Measurements from ENCODE around the gene CBLN3. TPM values are rescaled to one million over a fixed set of nuclear protein-coding genes. Genes with fewer than 3 reads are reported as not detected.

The CBLN3 gene
- total and polyA plus RNA-seq, 5 experiments from 2014 or later = 0.23 to 4.8 (median 3.9) TPM; not detected in 2

GRCh38 chr14:24437736-24438067, 8.2 kb upstream of the CBLN3 start:
- H3K4me1 Mint-ChIP-seq = peaks cover 29 to 62% (median 60%) of the 10 kb centered on the region in 4 donors
- DNase-seq = no peak
- POLR2A ChIA-PET = interaction anchor here (1.0 to 3.4 kb wide), 7 partner anchors 9 to 222 kb away, joined by 4 to 37 read pairs (median 6); partner anchors contain the start of genes CBLN3, KHNYN, LTB4R and MDP1

GRCh38 chr14:24437020-24437735, 7.7 kb upstream of the CBLN3 start:
- H3K27ac Mint-ChIP-seq = peak overlapping the region in 9 of 10 donors; percentile 27 to 92 (median 89)
- peaks cover 0 to 73% (median 7%) of the 10 kb centered on the region in 3 donors for H3K36me3 Mint-ChIP-seq
- peak in 1 of 2 donors; percentile 22 for ATAC-seq
- no peaks in the 10 kb centered on the region for H3K27me3 Mint-ChIP-seq
- H3K4me1 Mint-ChIP-seq = peaks cover 25 to 62% (median 57%) of the 10 kb centered on the region in 4 donors
- H3K9me3 Mint-ChIP-seq = no peaks in the 10 kb centered on the region
- POLR2A ChIA-PET = interaction anchor here (0.9 to 3.4 kb wide), 10 partner anchors 8 to 223 kb away, joined by 3 to 37 read pairs (median 5); partner anchors contain the start of genes CBLN3, CHMP4A, KHNYN and LTB4R
- DNase-seq = peak in 2 of 10 donors; percentile 23 to 32
- H3K4me3 Mint-ChIP-seq = peak overlapping the region; percentile 22 to 75 (median 63)

More at GRCh38 chr14:24437736-24438067, 8.2 kb upstream of the CBLN3 start:
- H3K27ac Mint-ChIP-seq = peak overlapping the region in 9 of 10 donors; percentile 46 to 92 (median 86)
- peak overlapping the region in 9 of 10 donors; percentile 4 to 65 (median 43) for H3K4me3 Mint-ChIP-seq
- peaks cover 0 to 70% (median 7%) of the 10 kb centered on the region in 3 donors for H3K36me3 Mint-ChIP-seq
- H3K27me3 Mint-ChIP-seq = no peaks in the 10 kb centered on the region
- ATAC-seq = no peak
- H3K9me3 Mint-ChIP-seq = no peaks in the 10 kb centered on the region

- peak; percentile 46 to 49 for ATAC-seq
- H3K36me3 Mint-ChIP-seq = peaks cover 0 to 78% (median 7%) of the 10 kb centered on the region in 3 donors
- H3K27me3 Mint-ChIP-seq = no peaks in the 10 kb centered on the region
- POLR2A ChIA-PET = interaction anchor here (0.5 to 3.4 kb wide), 10 partner anchors 10 to 222 kb away, joined by 3 to 37 read pairs (median 4); partner anchors contain the start of genes ADCY4, CHMP4A, LTB4R and MDP1
- H3K4me1 Mint-ChIP-seq = peaks cover 26 to 63% (median 57%) of the 10 kb centered on the region in 4 donors
- no peaks in the 10 kb centered on the region for H3K9me3 Mint-ChIP-seq
- H3K4me3 Mint-ChIP-seq = peak overlapping the region in 9 of 10 donors; percentile 22 to 75 (median 61)
- H3K27ac Mint-ChIP-seq = peak overlapping the region in 9 of 10 donors; percentile 9 to 91 (median 85)
- DNase-seq = peak in 6 of 10 donors; percentile 37 to 64 (median 52)
Observed at GRCh38 chr14:24436355-24437019, 7.0 kb upstream of the CBLN3 start.

- H3K9me3 Mint-ChIP-seq = no peaks in the 10 kb centered on the region
- peaks cover 28 to 66% (median 57%) of the 10 kb centered on the region in 4 donors for H3K4me1 Mint-ChIP-seq
- H3K36me3 Mint-ChIP-seq = peaks cover 0 to 80% (median 7%) of the 10 kb centered on the region in 3 donors
- H3K27me3 Mint-ChIP-seq = no peaks in the 10 kb centered on the region
- POLR2A ChIA-PET = interaction anchor here (0.7 to 3.4 kb wide), 6 partner anchors 9 to 222 kb away, joined by 3 to 37 read pairs (median 6); partner anchors contain the start of genes ADCY4, CHMP4A, LTB4R and TINF2
- peak overlapping the region in 4 of 10 donors; percentile 33 to 90 (median 48) for H3K27ac Mint-ChIP-seq
- DNase-seq (no peak), ATAC-seq (no peak)
- H3K4me3 Mint-ChIP-seq = peak overlapping the region in 1 of 10 donors; percentile 2
Observed at GRCh38 chr14:24435998-24436354, 6.5 kb upstream of the CBLN3 start.

GRCh38 chr14:24435192-24435810, 5.8 kb upstream of the CBLN3 start:
- H3K36me3 Mint-ChIP-seq = peaks cover 0 to 74% (median 7%) of the 10 kb centered on the region in 3 donors
- no peaks in the 10 kb centered on the region for H3K9me3 Mint-ChIP-seq
- no peaks in the 10 kb centered on the region for H3K27me3 Mint-ChIP-seq
- ATAC-seq (no peak), DNase-seq (no peak)
- POLR2A ChIA-PET = interaction anchor here (1.2 to 3.4 kb wide), 3 partner anchors 9 to 193 kb away, joined by 3 to 37 read pairs (median 18); partner anchors contain the start of gene TINF2
- no peak overlapping the region for H3K4me3 Mint-ChIP-seq
- peaks cover 25 to 65% (median 56%) of the 10 kb centered on the region in 4 donors for H3K4me1 Mint-ChIP-seq
- peak overlapping the region in 8 of 10 donors; percentile 10 to 77 (median 46) for H3K27ac Mint-ChIP-seq

- Mint-ChIP-seq H3K9me3 (no peaks in the 10 kb centered on the region), H3K27me3 (no peaks in the 10 kb centered on the region), H3K4me3 (no peak overlapping the region), H3K4me1 (peaks cover 25 to 63% (median 56%) of the 10 kb centered on the region in 4 donors), H3K36me3 (peaks cover 0 to 73% (median 5%) of the 10 kb centered on the region in 3 donors), H3K27ac (peak overlapping the region in 5 of 10 donors; percentile 6 to 74 (median 49))
- ATAC-seq (no peak), DNase-seq (no peak)
- POLR2A ChIA-PET = no interaction called here
Observed at GRCh38 chr14:24434676-24435075, 5.2 kb upstream of the CBLN3 start.

GRCh38 chr14:24434036-24434435, 4.6 kb upstream of the CBLN3 start:
- Mint-ChIP-seq H3K36me3 (peaks cover 0 to 66% (median 4%) of the 10 kb centered on the region in 3 donors), H3K9me3 (no peaks in the 10 kb centered on the region), H3K27ac (no peak overlapping the region), H3K4me3 (no peak overlapping the region), H3K27me3 (no peaks in the 10 kb centered on the region), H3K4me1 (peaks cover 25 to 66% (median 58%) of the 10 kb centered on the region in 4 donors)
- DNase-seq (no peak), ATAC-seq (no peak)
- POLR2A ChIA-PET = no interaction called here

GRCh38 chr14:24432259-24433131, 3.0 kb upstream of the CBLN3 start:
- peaks cover 0 to 53% (median 4%) of the 10 kb centered on the region in 3 donors for H3K36me3 Mint-ChIP-seq
- ATAC-seq = no peak
- H3K4me3 Mint-ChIP-seq = peak overlapping the region in 3 of 10 donors; percentile 12 to 85 (median 39)
- no peaks in the 10 kb centered on the region for H3K9me3 Mint-ChIP-seq
- peak in 1 of 10 donors; percentile 62 for DNase-seq
- H3K4me1 Mint-ChIP-seq = peaks cover 25 to 58% (median 50%) of the 10 kb centered on the region in 4 donors
- no peaks in the 10 kb centered on the region for H3K27me3 Mint-ChIP-seq
- H3K27ac Mint-ChIP-seq = peak overlapping the region in 7 of 10 donors; percentile 19 to 98 (median 52)
- POLR2A ChIA-PET = interaction anchor here (0.7 to 5.2 kb wide), 17 partner anchors 9 to 292 kb away, joined by 3 to 110 read pairs (median 9); partner anchors contain the start of genes ADCY4, CHMP4A, CIDEB and DHRS1

GRCh38 chr14:24431569-24432258, 2.2 kb upstream of the CBLN3 start:
- ATAC-seq (peak; percentile 53 to 58), DNase-seq (peak; percentile 79 to 94 (median 86))
- Mint-ChIP-seq H3K4me3 (peak overlapping the region; percentile 85 to 94 (median 90)), H3K36me3 (peaks cover 0 to 47% (median 4%) of the 10 kb centered on the region in 3 donors), H3K9me3 (no peaks in the 10 kb centered on the region), H3K4me1 (peaks cover 26 to 58% (median 49%) of the 10 kb centered on the region in 4 donors), H3K27ac (peak overlapping the region; percentile 88 to 98 (median 96)), H3K27me3 (no peaks in the 10 kb centered on the region)
- POLR2A ChIA-PET = interaction anchor here (0.6 to 5.2 kb wide), 22 partner anchors 9 to 296 kb away, joined by 3 to 110 read pairs (median 4); partner anchors contain the start of genes ADCY4, CHMP4A, CIDEB and DHRS1

- POLR2A ChIA-PET = interaction anchor here (0.6 to 5.2 kb wide), 32 partner anchors 9 to 336 kb away, joined by 3 to 110 read pairs (median 4); partner anchors contain the start of genes ADCY4, CHMP4A, CIDEB and DHRS1
- no peaks in the 10 kb centered on the region for H3K9me3 Mint-ChIP-seq
- H3K27ac Mint-ChIP-seq = peak overlapping the region; percentile 88 to 98 (median 96)
- H3K27me3 Mint-ChIP-seq = no peaks in the 10 kb centered on the region
- DNase-seq (peak; percentile 37 to 74 (median 52)), ATAC-seq (peak; percentile 37 to 51)
- H3K4me1 Mint-ChIP-seq = peaks cover 25 to 59% (median 48%) of the 10 kb centered on the region in 4 donors
- H3K36me3 Mint-ChIP-seq = peaks cover 0 to 42% (median 3%) of the 10 kb centered on the region in 3 donors
- peak overlapping the region; percentile 85 to 94 (median 90) for H3K4me3 Mint-ChIP-seq
Observed at GRCh38 chr14:24430682-24431568, 1.5 kb upstream of the CBLN3 start.

Data from naive thymus-derived CD8-positive, alpha-beta T cell (primary cell).